ENCODE data around the gene AFDN. TPM values are rescaled to one million over a fixed set of nuclear protein-coding genes. Genes with fewer than 3 reads are reported as not detected.
"Not testable (repeated sequence)": the region's sequence is repeated elsewhere in the genome, so short reads cannot be mapped to it uniquely, and the experiment has no call there.

Gene AFDN
- polyA plus RNA-seq, 12 donors: 25.7 to 89.7 (median 48.4) TPM; not detected in 1

DNA sequence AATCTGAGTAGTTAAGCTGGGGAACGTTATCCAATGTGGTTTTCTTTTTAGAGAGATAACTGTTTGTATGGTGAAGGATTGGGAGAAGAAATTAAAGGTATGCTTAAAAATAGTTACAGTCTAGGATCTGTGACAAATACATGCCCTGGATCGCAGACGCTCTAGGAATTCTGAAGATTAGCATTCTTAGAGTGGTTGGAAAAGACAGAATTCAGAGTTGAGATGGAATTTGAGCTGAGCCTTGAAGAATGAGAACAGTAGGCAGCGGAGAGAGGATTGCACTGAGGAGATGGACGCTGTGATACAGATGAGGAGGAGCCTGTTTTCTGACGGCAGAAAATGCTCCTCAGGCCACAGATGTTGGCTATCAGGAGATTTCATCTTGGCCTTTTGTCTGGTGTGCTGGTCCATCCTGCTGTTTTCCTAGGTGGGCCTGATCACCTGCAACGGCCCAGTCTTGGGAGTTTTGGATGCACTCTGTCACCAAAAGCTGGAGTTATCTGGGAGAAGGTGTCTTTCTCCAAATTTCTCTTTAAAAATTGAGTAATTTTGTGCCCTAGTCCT, 122.5 kb downstream of the AFDN start:
- DNase-seq: no peak

- no peak for DNase-seq
Observed at GRCh38 chr6:167951781-167952511, 125.2 kb downstream of the AFDN start.

DNA sequence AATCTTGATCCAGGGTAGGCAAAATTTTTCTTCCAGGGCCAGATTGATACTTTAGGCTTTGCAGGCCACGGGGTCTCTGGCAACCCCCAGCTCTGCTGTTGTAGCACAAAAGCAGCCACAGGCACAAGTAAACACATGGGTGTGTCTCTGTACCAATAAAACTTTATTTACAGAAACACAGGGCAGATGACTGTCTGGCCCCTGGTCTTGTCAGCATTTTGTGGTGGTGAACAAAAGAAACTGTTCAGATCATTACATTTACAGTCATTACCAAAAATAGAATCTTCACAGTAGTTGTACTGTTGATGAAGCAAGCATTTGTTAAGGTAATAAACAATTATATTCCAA, 125.8 kb downstream of the AFDN start:
- no peak for DNase-seq

- DNase-seq: no peak
Observed at GRCh38 chr6:167953551-167953950, 126.8 kb downstream of the AFDN start.

DNA sequence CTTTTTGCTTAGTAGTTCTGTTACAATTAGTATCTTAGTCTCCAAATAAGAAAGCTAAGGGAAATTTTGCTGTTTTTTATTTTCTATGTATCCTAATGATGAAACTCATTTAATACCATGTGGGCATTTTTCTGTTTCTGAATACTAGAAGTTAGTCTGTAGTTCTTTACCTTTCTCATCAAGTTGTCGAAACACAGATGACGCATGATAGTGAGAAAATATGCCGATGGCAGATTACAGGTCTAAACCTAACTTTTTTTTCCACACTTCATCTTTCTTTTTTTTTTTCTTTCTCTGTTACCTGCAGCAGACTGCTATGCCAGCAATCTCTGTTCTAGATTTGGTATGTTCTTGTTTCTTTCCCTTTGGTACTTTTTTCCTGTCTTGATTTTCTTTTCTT, 127.4 kb downstream of the AFDN start:
- DNase-seq: no peak

GRCh38 chr6:167956491-167956890, 129.8 kb downstream of the AFDN start:
- DNase-seq: no peak

DNA sequence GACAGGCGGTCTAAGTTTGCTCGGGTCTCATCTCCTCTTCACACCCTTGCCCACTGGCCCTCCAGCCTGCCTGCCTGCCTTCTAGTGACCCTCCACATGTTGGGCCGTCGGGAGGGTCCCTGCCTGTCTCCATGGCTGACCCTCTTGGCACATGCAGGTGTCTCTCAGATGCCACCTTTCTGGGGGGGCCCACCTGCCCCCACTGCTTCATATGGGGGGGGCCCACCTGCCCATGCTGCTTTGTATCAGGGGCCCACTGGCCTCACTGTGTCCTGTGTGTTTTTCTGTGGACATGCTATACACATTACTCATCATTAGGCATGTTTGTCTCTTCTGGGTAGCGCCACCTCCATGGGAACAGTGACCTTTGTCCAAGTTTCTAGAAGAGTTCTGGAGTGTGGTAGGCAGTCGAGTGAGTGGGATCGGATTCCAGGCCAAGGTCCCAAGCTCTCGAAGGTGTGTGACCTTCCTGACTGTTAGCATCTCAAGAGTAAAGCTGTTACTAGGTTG, 130.3 kb downstream of the AFDN start:
- no peak for DNase-seq

DNA sequence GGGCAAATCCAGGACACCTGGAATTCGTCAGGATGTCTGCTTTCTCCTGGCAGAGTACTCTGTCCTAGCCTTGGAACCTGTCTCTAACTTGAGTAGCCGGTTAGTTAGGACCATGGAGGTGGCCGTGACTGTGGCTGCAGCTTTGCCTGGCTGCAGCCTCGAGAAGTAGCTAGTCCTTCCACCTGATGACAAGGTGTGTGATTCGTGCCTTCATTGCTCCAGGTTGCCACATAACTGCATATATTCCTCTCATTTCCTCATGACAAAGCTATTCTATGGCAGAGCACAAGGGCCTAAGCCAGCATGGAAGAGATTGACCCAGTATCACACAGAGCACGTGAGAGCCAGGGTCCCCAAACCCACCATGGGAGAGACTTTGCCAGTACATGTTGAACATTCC, 130.9 kb downstream of the AFDN start:
- no peak for DNase-seq

DNA sequence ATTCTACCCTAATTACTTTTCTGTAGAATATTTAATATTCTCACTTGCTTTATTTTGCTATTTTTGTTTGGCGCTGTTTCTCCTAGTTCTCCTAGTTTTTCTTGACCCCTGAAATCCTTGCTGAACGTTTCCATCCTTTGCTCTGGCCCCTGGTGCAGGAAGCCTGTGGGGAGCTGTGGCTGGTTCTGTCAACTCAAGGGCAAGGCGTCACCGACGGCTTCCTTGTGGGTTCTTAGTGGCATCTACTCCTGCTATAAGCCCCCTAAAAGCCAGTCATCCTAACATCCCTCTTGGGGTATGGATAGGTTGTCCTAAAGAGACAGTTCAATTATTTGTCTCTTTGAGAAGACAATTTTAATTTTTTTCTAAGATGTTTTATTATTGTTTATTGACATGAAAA, 133.9 kb downstream of the AFDN start:
- no peak for DNase-seq

- DNase-seq: no peak
Observed at GRCh38 chr6:167962711-167963110, 136.0 kb downstream of the AFDN start.

GRCh38 chr6:167963589-167964057, 136.9 kb downstream of the AFDN start:
- no peak for DNase-seq

DNA sequence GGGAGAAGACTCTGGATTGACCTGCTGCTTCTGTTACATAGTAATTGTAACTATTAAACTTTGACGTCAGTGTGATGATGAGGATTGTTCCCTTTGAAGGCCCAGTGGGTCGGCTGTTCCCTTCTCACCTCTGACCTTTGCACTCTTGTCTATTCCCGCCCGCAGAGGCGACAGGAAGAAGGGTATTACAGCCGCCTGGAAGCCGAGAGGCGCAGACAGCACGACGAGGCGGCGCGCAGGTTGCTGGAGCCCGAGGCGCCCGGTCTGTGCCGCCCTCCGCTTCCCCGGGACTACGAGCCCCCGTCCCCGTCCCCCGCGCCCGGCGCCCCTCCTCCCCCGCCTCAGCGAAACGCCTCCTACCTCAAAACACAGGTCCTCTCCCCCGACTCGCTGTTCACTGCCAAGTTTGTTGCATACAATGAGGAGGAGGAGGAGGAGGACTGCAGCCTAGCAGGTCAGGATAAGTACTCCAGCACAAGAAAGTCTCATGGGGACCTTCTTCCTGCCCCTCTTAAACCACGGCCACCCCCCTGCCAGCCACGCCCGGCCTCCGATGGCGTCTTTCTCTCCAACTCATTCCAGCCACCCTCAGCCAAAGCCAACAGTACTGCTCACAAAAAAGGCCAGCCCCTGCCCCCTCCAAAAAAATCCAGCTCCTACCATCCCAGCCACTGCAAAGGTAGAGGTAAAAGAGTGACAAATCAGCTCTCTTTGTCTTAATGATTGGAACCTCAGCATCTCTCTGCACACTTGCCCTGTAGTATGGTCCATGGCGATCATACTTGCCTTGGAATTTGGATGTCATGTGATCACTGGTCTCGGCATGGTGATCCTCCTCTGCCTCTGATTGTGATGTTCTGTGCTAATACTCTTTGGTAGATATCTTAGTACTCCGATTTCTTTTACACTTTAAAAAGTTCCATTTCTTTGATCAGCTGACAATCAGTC, 139.2 kb downstream of the AFDN start:
- DNase-seq: no peak

- no peak for DNase-seq
Observed at GRCh38 chr6:167966540-167966905, 139.8 kb downstream of the AFDN start.

- no peak for DNase-seq
Observed at GRCh38 chr6:167968091-167968490, 141.4 kb downstream of the AFDN start.

DNA sequence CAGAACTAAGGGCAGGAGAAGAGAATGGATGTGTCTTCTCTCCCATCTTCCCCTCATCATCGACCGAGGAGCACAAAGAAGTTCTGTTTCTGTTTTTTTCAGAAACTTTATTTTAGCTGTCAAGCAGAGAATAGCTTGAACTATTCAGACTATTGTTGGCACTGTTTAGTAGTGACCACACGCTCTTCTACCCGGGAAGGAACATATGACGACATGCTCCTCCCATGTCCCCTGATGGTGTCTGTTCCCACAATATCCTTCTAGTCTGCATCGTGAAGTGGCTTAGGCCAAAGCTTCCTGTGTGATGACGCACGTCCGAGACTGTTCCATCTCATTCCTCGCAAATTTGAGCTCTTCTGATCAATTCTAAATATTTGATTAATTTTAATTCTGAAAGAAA, 143.5 kb downstream of the AFDN start:
- no peak for DNase-seq

DNA sequence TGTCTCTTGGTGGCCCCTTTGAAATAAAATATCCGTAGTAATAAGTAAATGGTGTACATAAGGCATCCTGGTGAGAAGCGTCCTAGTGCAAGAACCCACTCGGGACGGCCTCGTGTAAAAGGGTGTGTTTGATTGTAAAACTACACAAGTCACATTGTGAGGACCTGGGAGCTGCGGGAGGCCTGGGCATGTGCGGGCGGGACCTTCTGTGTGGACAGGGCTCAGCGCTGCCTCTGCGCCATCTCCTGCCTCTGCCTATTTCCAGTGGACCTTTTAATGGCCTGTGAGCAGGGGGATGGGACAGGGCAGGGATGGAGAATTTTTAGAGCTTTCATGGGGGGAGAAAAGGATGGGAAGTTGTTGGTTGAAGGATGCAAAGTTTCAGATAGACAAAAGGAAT, 145.5 kb downstream of the AFDN start:
- DNase-seq: no peak

- no peak for DNase-seq
Observed at GRCh38 chr6:167973148-167973885, 146.6 kb downstream of the AFDN start.

- DNase-seq: peak; percentile 24
Observed at GRCh38 chr6:167974640-167975344, 148.1 kb downstream of the AFDN start.

DNA sequence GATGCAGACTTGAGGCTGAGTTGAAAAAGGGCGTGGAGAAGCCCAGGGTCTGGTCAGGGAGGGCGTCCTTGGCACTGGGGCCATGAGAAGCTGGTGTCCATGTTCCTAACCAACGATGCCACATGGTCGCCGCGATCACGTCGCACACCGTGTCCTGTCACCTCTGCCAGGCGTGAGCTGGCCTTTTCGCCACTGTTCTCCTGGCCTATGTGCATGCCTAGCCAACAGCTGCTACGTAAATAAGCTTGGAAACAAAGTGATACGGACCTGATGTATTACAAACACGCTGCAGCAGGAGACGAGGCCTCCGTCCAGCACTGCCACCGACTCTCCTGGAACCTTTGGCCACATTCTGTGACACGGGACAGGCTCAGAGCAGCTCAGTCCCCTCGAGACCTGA, 148.7 kb downstream of the AFDN start:
- no peak for DNase-seq

DNA sequence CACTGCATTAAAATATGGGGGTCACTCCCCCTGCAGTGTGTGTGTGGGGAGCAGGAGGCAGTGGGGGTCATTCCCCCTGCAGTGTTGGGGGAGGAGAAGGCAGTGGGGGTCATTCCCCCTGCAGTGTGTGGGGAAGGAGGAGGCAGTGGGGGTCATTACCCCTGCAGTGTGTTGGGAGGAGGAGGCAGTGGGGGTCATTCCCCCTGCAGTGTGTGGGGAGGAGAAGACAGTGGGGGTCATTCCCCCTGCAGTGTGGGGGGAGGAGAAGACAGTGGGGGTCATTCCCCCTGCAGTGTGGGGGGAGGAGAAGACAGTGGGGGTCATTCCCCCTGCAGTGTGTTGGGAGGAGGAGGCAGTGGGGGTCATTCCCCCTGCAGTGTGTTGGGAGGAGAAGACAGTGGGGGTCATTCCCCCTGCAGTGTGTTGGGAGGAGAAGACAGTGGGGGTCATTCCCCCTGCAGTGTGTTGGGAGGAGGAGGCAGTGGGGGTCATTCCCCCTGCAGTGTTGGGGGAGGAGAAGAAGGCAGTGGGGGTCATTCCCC, 149.5 kb downstream of the AFDN start:
- DNase-seq: not testable (repeated sequence)

DNA sequence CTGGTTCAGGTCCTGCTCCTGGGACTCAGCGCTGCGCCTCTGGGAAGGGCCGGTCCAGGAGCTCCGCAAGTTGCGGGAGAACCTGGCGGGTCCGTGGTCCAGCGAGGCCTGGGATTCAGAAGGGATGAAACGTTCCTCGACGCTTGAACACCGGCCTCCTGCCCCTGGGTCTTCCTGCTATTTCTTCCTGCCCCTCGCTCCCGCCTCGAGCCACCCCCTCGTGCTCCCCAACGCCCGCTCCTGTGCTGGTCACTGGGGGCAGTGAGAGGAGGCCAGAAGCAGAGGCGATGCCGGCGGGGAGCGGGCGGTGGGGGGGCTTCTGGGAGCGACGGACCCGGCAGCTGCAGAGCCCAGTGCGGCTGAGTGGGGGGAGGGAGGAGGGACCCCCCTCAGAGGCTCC, 150.0 kb downstream of the AFDN start:
- no peak for DNase-seq

Measured in muscle of arm (tissue), 12 donors.